MM.1S (cell line): ENCODE results near the gene WAC.

Experiments used
- DNase-seq: peaks from one replicate; pipeline ENCODE4 v3.0.0-alpha.2; 2015
- H2AFZ ChIP-seq: fragments of 300-600 bp; sonication (generic); 2 replicates; pipeline ENCODE4 v1.6.0; 2016; ENCODE audit warnings: antibody characterized with exemption, low read length
- H3F3A ChIP-seq: fragments of 300-600 bp; sonication (generic); 2 replicates; pipeline ENCODE4 v1.6.1; 2016; ENCODE audit warnings: mild to moderate bottlenecking, antibody characterized with exemption, low read length, moderate library complexity, mixed read lengths; ENCODE audit not compliant: insufficient read depth
- H3K27ac ChIP-seq: fragments of 300-600 bp; sonication (generic); 2 replicates; pipeline ENCODE4 v1.5.1; 2016; ENCODE audit warnings: mild to moderate bottlenecking, low read length
- H3K27me3 ChIP-seq: fragments of 300-600 bp; sonication (generic); replicated peaks from 2 replicates; pipeline ENCODE4 v1.6.0; 2016; ENCODE audit warnings: low read length; ENCODE audit not compliant: insufficient read depth
- H3K36me3 ChIP-seq: fragments of 300-600 bp; sonication (generic); replicated peaks from 2 replicates; pipeline ENCODE4 v1.6.1; 2016; ENCODE audit warnings: mild to moderate bottlenecking, low read length, mixed read lengths; ENCODE audit not compliant: insufficient read depth
- H3K4me1 ChIP-seq: fragments of 300-600 bp; sonication (generic); 2 replicates; pipeline ENCODE4 v1.6.1; 2016; ENCODE audit warnings: low read length, mixed read lengths
- H3K4me2 ChIP-seq: fragments of 300-600 bp; sonication (generic); 2 replicates; pipeline ENCODE4 v1.6.0; 2016; ENCODE audit warnings: low read depth, low read length
- H3K4me3 ChIP-seq: fragments of 300-600 bp; sonication (generic); 2 replicates; pipeline ENCODE4 v1.5.1; 2016; ENCODE audit warnings: low read length, mixed read lengths
- H3K79me2 ChIP-seq: fragments of 300-600 bp; sonication (generic); 2 replicates; pipeline ENCODE4 v1.6.1; 2016; ENCODE audit warnings: mixed run types, low read length, mixed read lengths
- H3K9ac ChIP-seq: fragments of 300-600 bp; sonication (generic); 2 replicates; pipeline ENCODE4 v1.6.1; 2016; ENCODE audit warnings: low read length, mixed read lengths
- H3K9me2 ChIP-seq: fragments of 300-600 bp; sonication (generic); replicated peaks from 2 replicates; pipeline ENCODE4 v1.6.1; 2016; ENCODE audit warnings: mild to moderate bottlenecking, low read length, mixed read lengths; ENCODE audit not compliant: insufficient read depth
- H3K9me3 ChIP-seq: fragments of 300-600 bp; sonication (generic); replicated peaks from 2 replicates; pipeline ENCODE4 v1.6.1; 2016; ENCODE audit warnings: mild to moderate bottlenecking, low read length, mixed read lengths; ENCODE audit not compliant: insufficient read depth
- H4K20me1 ChIP-seq: fragments of 300-600 bp; sonication (generic); 2 replicates; pipeline ENCODE4 v1.6.1; 2016; ENCODE audit warnings: mild to moderate bottlenecking, low read length, moderate library complexity, mixed read lengths; ENCODE audit not compliant: insufficient read depth
- CTCF ChIP-seq: fragments of 300-600 bp; sonication (generic); IDR thresholded peaks from 2 replicates; pipeline ENCODE4 v1.5.1; 2016; ENCODE audit warnings: antibody characterized with exemption, low read length, mixed read lengths
- EZH2 ChIP-seq: fragments of 300-600 bp; sonication (generic); optimal IDR thresholded peaks from 2 replicates; pipeline ENCODE3; 2017; ENCODE audit warnings: low read depth, mild to moderate bottlenecking, antibody characterized with exemption, low read length, mixed read lengths
- EZH2phosphoT487 ChIP-seq: fragments of 300-600 bp; sonication (generic); IDR thresholded peaks from 2 replicates; pipeline ENCODE4 v1.6.1; 2018; ENCODE audit warnings: antibody characterized with exemption, low read length

Gene WAC

GRCh38 chr10:28594406-28594805 lies 61.5 kb downstream of the WAC start:
- Histone ChIP-seq H4K20me1 (peaks cover 54% of the 10 kb centered on the region), H3K27me3 (no peaks in the 10 kb centered on the region), H2AFZ (no peak overlapping the region), H3K27ac (no peak overlapping the region), H3K4me3 (no peak overlapping the region), H3K9ac (no peak overlapping the region), H3K9me2 (no peaks in the 10 kb centered on the region), H3K9me3 (no peaks in the 10 kb centered on the region), H3K36me3 (peaks cover 31% of the 10 kb centered on the region; the same call in 1 of the 2 replicates), H3K4me2 (no peak overlapping the region), H3K79me2 (peaks cover 100% of the 10 kb centered on the region), H3F3A (no peaks in the 10 kb centered on the region; the same call in 1 of the 2 replicates), H3K4me1 (no peaks in the 10 kb centered on the region)
- no peak for DNase-seq
- TF ChIP-seq EZH2phosphoT487 = no peak
- TF ChIP-seq CTCF = no peak
- no peak for TF ChIP-seq EZH2

- Histone ChIP-seq H3K4me3 (no peak overlapping the region), H3K9ac (no peak overlapping the region), H3F3A (no peaks in the 10 kb centered on the region), H4K20me1 (peaks cover 64% of the 10 kb centered on the region), H3K36me3 (peaks cover 28% of the 10 kb centered on the region; the same call in 1 of the 2 replicates), H3K27ac (no peak overlapping the region), H2AFZ (no peak overlapping the region), H3K4me2 (no peak overlapping the region), H3K9me3 (no peaks in the 10 kb centered on the region), H3K27me3 (no peaks in the 10 kb centered on the region), H3K9me2 (no peaks in the 10 kb centered on the region), H3K79me2 (peaks cover 100% of the 10 kb centered on the region), H3K4me1 (no peaks in the 10 kb centered on the region)
- DNase-seq = no peak
- TF ChIP-seq CTCF = no peak
- TF ChIP-seq EZH2phosphoT487 = no peak
- no peak for TF ChIP-seq EZH2
Measured at GRCh38 chr10:28595613-28596012, 62.7 kb downstream of the WAC start.

DNA sequence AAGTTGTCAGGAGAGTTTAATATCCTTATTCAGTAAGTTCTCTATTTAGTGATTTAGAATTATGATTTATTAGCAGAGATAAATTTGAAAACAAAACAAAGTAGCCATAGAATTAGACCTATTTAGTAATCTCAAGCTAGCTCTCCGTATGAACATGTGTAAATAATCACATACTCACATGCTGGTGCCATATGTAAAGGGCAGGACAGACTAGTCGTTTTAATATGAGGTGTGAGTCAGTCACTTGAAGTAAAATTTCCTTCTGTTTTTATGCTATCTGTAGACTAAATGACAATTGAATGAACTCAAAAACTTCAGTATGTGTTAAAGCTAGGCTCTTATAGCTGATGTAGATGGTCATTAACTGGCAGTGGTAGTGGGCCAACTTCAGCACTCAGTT lies 67.1 kb downstream of the WAC start:
- no peak overlapping the region for H3K4me2 ChIP-seq
- peaks cover 43% of the 10 kb centered on the region for H4K20me1 ChIP-seq
- no peaks in the 10 kb centered on the region for H3K4me1 ChIP-seq
- no peak overlapping the region for H2AFZ ChIP-seq
- 0 out of 2 replicates have a peak, but pooled peaks cover 4% of the 10 kb centered on the region for H3K36me3 ChIP-seq
- no peak overlapping the region for H3K4me3 ChIP-seq
- H3K9ac ChIP-seq = no peak overlapping the region
- peaks cover 96% of the 10 kb centered on the region for H3K79me2 ChIP-seq
- H3K9me3 ChIP-seq = no peaks in the 10 kb centered on the region
- no peaks in the 10 kb centered on the region for H3K9me2 ChIP-seq
- no peak overlapping the region for H3K27ac ChIP-seq
- no peak for TF ChIP-seq CTCF
- TF ChIP-seq EZH2 = no peak
- no peak for TF ChIP-seq EZH2phosphoT487
- H3K27me3 ChIP-seq = no peaks in the 10 kb centered on the region
- DNase-seq = no peak
- H3F3A ChIP-seq = no peaks in the 10 kb centered on the region
